22Rv1 (cell line): ENCODE results near the gene CLMP.

ENCODE experiments used
- H3K27ac ChIP-seq: fragments of 450-650 bp; 2 replicates; pipeline ENCODE4 v1.5.1; 2017
- ZFX ChIP-seq: fragments of 450-650 bp; IDR thresholded peaks from 2 replicates; pipeline ENCODE4 v1.6.1; 2017; ENCODE audit warnings: antibody characterized with exemption, borderline replicate concordance
- TF ChIP-seq, protein P1 (sequence below): fragments of 450-650 bp; IDR thresholded peaks from 2 replicates; pipeline ENCODE4 v1.5.1; 2017; ENCODE audit warnings: mild to moderate bottlenecking

CLMP gene, protein sequence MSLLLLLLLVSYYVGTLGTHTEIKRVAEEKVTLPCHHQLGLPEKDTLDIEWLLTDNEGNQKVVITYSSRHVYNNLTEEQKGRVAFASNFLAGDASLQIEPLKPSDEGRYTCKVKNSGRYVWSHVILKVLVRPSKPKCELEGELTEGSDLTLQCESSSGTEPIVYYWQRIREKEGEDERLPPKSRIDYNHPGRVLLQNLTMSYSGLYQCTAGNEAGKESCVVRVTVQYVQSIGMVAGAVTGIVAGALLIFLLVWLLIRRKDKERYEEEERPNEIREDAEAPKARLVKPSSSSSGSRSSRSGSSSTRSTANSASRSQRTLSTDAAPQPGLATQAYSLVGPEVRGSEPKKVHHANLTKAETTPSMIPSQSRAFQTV

DNA sequence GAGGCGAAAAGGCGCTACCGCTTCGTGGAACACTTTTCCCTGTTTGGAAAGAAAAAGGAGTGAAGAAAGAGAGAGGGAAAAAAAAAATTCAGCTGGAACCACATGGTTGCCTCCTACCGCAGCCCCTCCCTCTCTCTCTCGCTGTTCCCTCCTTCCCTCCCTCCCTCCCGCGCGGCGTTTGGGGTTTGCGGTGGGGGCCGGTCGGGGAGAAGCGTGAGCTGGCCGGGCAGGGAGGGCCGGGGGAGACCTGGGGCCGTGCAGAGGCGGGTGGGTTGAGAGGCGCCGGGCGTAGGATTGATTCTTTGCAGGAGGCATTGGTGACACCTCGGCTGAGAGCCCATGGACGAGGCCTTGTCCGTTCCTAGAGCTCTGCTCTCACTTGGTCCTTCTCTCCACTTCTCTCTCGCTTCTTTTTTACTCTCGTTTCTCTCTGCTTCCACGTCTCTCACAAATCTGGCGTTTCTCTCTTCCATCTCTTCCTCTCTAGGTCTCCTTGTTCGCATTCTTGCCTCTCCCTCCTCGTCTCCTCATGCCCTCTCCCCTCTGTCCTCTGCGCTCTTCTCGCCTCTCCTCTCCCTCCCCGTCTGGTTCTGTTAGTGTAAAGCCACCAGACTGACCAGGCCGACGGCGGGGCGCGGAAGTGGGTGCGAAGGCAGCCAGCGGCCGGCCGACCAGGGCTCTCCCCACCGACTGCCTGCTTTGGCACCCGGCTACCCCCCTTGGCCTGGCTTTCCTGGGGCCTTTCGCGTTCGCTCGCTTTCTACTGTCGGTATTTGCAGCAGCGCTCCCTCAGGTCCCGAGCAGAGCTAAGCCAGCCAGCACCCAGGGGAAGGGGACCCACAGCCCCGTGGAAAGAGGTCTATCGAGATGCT lies at the start of gene CLMP:
CLMP (minus strand) TSS at position 61 of the 872 bp plus-strand sequence. CDS start 308 bp downstream, outside the sequence.
- no peak for TF ChIP-seq ZFX
- TF ChIP-seq, protein P1, sequence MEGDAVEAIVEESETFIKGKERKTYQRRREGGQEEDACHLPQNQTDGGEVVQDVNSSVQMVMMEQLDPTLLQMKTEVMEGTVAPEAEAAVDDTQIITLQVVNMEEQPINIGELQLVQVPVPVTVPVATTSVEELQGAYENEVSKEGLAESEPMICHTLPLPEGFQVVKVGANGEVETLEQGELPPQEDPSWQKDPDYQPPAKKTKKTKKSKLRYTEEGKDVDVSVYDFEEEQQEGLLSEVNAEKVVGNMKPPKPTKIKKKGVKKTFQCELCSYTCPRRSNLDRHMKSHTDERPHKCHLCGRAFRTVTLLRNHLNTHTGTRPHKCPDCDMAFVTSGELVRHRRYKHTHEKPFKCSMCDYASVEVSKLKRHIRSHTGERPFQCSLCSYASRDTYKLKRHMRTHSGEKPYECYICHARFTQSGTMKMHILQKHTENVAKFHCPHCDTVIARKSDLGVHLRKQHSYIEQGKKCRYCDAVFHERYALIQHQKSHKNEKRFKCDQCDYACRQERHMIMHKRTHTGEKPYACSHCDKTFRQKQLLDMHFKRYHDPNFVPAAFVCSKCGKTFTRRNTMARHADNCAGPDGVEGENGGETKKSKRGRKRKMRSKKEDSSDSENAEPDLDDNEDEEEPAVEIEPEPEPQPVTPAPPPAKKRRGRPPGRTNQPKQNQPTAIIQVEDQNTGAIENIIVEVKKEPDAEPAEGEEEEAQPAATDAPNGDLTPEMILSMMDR, result no peak
- H3K27ac ChIP-seq, result no peak within 1 kb of the TSS

DNA sequence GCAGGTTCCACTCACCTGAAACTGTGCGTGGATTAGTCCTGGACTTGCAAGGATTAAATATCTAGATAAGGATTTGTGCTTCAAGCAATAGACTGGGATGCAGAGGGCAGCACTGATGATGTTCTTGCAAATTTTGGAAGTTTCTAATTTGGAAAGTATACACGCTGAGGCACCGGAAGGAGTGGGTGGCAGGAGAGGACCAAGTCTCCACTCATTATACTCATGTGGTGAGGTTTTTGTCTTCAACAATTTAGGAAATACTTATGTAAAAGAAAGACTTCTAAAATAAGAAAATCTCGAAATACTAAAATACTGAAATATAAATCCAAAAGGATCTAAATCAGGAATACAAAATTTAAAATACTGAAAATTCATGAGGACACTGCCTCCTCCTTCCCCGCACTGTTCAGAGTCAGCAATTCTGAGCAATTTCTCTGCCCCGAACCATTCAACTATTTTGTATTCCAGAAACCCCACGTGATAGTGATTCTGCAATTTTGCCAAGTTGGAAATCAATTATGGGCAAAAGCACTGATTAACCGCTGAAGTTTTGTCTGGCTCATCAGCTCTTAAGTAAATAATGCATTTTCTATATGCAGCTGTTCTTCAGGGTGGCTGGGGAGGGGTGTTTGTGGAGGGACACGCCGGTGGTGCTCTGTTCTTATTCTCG lies 47.0 kb upstream of the CLMP start:
- no peak overlapping the region for H3K27ac ChIP-seq
- TF ChIP-seq, protein P1, result no peak
- TF ChIP-seq ZFX, result no peak

DNA sequence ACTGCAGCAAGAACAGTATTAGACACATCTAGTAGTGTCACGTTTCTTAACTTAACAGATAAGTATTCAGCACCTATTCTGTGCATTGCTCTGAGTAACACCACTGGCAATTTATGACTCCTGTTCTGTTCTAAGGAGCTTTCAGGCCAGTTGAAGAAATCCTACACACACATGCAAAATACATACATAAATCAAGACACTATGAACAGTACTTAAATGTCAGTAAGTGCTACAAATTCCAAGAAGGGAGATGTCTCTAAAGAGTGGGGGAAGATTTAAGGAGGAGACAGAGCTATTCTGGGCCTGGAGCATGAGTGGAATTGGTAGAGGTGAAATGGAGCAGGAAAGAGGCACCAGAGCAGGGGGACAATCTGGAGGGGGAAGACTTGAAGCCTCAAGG lies 46.2 kb upstream of the CLMP start:
- H3K27ac ChIP-seq, result no peak overlapping the region
- TF ChIP-seq, protein P1, result no peak

DNA sequence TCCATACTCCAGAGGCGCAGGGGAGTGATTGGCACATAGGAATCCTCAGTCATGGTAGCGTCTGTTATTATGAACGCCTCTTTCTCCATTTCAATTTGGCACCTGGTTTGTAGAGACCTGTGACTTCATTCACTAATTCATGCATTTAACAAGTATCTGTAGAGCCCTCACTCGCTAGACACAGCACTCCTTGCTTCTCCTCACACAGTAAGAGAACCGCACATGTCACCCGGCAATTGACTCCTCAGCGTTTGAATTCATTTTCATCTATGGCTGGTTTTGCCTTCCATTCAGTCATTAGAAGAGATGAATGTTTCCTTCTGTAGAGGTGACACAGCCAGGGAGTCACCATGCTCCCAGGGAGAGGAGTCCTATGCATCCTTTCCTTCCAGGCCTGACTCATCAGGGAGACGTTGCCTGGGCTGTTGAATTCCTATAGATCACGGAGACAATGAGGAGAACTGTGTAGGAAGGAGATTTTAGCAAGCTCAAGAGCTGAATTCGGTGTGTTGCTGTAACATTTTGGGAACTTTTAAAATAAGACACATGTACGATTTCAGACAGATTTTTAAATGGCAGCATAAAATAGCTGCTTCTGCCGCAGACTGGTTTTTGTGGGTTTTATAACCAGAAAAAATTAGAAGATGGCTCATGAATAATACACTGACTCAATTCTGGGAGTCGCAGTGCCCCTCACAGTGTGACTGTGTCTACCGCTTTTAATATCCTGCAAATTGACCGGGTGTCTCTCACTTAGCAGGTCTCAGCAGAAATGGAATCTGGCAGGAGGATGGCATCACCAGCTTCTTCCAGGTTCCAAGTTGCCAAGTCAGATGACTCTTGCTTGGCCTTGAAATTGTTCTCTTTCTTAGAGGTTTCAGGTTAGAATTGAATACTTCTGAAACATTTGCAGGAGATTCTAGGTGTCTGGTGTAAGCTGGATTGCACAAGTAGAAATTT lies 44.4 kb upstream of the CLMP start:
- H3K27ac ChIP-seq, result no peak overlapping the region
- TF ChIP-seq, protein P1, result no peak
- TF ChIP-seq ZFX, result no peak

DNA sequence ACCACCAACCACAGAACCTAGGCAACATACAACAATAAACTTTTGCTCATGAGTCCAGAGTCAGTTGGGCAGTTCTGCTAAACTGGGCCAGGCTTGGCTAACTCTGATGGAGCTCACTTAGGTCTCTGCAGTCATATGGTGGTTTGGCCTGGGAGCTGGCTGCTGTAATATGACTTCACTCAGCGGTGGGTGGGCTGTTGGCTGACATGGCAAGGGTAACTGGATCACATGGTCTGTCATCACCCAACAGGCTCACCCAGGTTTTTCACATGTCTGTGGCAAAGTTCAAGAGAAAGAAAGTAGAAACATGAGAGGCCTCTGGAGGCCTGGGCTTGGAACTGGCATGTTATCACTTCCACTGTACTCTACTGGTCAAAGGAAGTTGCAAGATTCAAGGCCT lies 43.2 kb upstream of the CLMP start:
- no peak overlapping the region for H3K27ac ChIP-seq
- TF ChIP-seq ZFX, result no peak
- TF ChIP-seq, protein P1, result no peak

DNA sequence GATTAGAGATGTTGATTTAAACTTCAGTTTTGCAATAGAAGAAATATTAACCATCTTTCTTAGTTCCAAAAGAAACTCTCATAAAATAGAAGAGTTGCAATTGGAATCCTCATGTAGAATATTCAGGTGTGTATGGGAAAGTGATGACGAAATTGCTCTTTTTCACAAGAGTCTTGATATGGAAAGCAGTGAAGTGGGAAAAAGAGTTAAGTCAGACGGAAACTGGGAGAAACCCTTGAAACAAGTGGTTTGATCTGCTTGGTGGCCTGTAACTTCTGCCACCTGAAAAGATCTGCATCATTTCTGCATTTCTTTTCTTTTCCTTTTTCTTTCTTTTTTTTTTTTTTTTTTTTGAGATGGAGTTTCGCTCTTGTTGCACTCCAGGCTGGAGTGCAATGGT lies 41.8 kb upstream of the CLMP start:
- no peak overlapping the region for H3K27ac ChIP-seq

More for the DNA sequence above, 41.8 kb upstream of the CLMP start:
- TF ChIP-seq, protein P1, result no peak
- TF ChIP-seq ZFX, result no peak
